ENCODE results near the gene DMP1.

Gene DMP1

GRCh38 chr4:87649980-87650379 is at the start of gene DMP1:
DMP1 (plus strand) TSS chr4:87650280; CDS start chr4:87656493, 6,213 bp downstream.
- no peak for DNase-seq

GRCh38 chr4:87601361-87601760 is 48.7 kb upstream of the DMP1 start:
- DNase-seq: no peak

- DNase-seq: no peak
Observed at GRCh38 chr4:87608229-87608628, 41.9 kb upstream of the DMP1 start, which contains the start of gene DSPP. DSPP (plus strand) TSS chr4:87608529; CDS start chr4:87610909, 2,380 bp downstream.

GRCh38 chr4:87614292-87614890 is 35.7 kb upstream of the DMP1 start:
- no peak for DNase-seq

GRCh38 chr4:87616268-87616667 is 33.8 kb upstream of the DMP1 start:
- DNase-seq: no peak

GRCh38 chr4:87620086-87620485 is 30.0 kb upstream of the DMP1 start:
- no peak for DNase-seq

- DNase-seq: no peak
Observed at GRCh38 chr4:87620491-87620890, 29.6 kb upstream of the DMP1 start.

GRCh38 chr4:87622303-87622702 is 27.8 kb upstream of the DMP1 start:
- no peak for DNase-seq

GRCh38 chr4:87624698-87625097 is 25.4 kb upstream of the DMP1 start:
- no peak for DNase-seq

GRCh38 chr4:87631668-87632067 is 18.4 kb upstream of the DMP1 start:
- DNase-seq: no peak

GRCh38 chr4:87632469-87632868 is 17.6 kb upstream of the DMP1 start:
- no peak for DNase-seq

GRCh38 chr4:87633243-87633642 is 16.8 kb upstream of the DMP1 start:
- peak; percentile 25 for DNase-seq

- no peak for DNase-seq
Observed at GRCh38 chr4:87644286-87644685, 5.8 kb upstream of the DMP1 start.

- no peak for DNase-seq
Observed at GRCh38 chr4:87650938-87651337, 858 bp downstream of the DMP1 start.

GRCh38 chr4:87651941-87652340 is 1.9 kb downstream of the DMP1 start:
- DNase-seq: no peak

- no peak for DNase-seq
Observed at GRCh38 chr4:87654487-87655044, 4.5 kb downstream of the DMP1 start.

GRCh38 chr4:87657525-87657924 is 7.4 kb downstream of the DMP1 start:
- DNase-seq: no peak

- DNase-seq: no peak
Observed at GRCh38 chr4:87659247-87659931, 9.3 kb downstream of the DMP1 start.

- DNase-seq: no peak
Observed at GRCh38 chr4:87662871-87663270, 12.8 kb downstream of the DMP1 start.

GRCh38 chr4:87669373-87669772 is 19.3 kb downstream of the DMP1 start:
- no peak for DNase-seq

GRCh38 chr4:87677731-87678130 is 27.7 kb downstream of the DMP1 start:
- no peak for DNase-seq

- peak; percentile 35 for DNase-seq
Observed at GRCh38 chr4:87679449-87680169, 29.5 kb downstream of the DMP1 start.

GRCh38 chr4:87680271-87680670 is 30.2 kb downstream of the DMP1 start:
- DNase-seq: no peak

- DNase-seq: no peak
Observed at GRCh38 chr4:87688316-87688715, 38.2 kb downstream of the DMP1 start.

Measured in NCI-H345 (cell line).